Pons (tissue), 1 donor: ENCODE measurements around the gene TCAP.
A peak's percentile ranks its signal among the peaks of the same experiment; 100 is the strongest.
"Not testable (repeated sequence)": the region's sequence is repeated elsewhere in the genome, so short reads cannot be mapped to it uniquely, and the experiment has no call there.

ENCODE experiments used
- DNase-seq: peaks from one replicate; pipeline ENCODE4 v3.0.0-alpha.2; 2016; ENCODE audit warnings: low spot score

Gene TCAP

DNA sequence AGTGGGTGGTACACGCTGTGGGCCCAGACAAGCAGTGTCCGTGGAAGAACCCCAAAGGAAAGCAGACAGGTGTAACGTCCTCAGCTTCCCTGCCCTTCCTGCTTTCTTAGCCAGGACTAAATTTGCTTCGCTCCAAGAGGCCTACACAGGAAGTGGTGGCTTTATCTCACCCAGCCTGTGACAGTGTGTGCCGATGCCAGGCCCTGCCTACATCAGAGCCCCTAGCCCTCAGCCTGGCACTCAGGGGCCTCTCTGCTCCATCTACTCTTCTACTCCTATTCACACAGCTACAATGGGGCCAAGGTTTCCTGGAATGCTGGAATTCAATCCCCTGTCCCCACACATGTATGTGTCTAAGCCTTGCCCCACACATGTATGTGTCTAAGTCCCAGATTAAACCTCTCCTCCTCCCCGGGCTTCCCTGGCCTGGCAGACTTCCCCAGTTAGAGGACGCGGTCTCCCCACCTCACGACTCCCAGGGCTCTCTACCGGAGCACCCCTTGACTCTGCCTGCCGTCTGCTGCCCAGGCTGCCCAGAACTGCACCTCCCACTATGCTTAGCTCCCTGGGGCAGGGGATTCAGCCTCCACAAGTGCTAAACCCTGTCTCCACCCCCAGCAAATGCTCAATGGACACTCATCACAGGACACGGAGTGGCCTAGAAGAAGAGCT, 14.5 kb downstream of the TCAP start:
- DNase-seq = no peak

DNA sequence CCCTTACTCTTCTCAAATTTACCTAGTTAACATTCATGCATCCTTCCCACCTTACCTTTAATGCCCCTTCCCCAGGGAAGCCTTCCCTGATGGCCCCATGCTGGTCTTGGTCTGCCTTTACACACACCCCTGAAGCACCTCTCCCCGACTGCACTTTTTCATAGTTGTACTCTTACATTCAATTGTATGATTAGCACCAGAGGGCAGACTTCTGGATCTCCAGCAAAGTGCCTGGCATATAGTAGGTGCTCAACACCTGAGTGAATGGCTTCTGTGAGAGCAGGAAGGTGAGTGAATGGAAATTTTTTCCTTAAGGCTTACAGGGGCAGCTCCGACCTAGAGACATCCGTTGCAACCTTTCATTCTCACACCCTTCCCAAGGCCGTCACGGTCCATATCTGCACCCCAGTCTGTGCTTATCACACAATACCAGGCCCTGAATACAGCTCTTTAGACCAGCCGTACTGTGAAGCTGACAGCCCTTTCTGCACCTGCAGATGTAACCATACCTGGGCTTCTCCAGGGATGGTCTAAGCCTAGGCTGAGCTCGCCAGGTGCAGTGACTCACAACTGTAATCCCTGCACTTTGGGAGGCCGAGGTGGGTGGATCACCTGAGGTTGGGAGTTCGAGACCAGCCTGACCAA, 18.3 kb downstream of the TCAP start:
- DNase-seq = no peak

DNA sequence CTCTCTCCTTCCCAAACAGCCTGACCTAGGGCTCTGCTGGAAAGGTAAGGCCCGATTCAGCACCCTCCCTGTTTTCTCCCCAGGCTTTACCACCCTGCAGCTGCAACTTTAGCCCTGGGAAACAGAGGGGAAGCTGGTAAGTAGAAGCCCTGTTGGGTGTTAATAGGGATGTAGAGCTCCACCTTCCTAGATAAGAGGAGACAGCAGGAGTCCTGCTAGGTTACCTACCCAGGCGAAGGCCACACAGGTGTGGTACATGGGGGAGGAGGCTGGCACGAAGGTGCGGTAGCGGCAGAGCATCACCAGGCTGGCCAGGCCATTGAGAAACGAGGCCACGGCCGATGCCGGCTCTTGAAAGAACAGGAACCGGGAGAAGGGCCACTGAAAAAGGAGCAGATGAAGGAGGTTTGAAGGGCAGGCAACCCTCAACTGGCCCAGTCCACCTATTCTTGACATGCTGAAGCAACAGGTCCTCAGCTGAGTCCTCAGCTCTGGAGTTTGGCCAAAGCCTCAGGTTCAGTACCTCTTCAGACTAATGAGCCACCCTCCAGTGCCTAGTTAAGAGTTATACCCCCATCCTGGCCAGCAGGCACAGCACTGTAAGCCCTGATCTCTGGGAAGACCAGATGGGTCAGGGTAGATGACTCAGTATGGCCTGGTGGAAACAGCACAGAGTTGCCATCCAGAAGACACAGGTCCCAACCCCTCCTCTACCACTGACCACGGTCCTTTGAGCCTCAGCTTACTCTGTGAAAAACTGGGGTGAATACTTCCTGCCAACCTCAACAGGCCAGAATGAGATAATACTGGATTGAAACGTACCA, 19.4 kb downstream of the TCAP start:
- no peak for DNase-seq

GRCh38 chr17:39687101-39687545, 22.0 kb downstream of the TCAP start:
- DNase-seq = no peak

- peak; percentile 89 for DNase-seq
Observed at GRCh38 chr17:39687546-39688474, 22.7 kb downstream of the TCAP start, which contains the start of gene PGAP3. Gene PGAP3, minus strand, starts transcription at chr17:39688057. Its CDS starts 43 bp downstream, at chr17:39688014.

DNA sequence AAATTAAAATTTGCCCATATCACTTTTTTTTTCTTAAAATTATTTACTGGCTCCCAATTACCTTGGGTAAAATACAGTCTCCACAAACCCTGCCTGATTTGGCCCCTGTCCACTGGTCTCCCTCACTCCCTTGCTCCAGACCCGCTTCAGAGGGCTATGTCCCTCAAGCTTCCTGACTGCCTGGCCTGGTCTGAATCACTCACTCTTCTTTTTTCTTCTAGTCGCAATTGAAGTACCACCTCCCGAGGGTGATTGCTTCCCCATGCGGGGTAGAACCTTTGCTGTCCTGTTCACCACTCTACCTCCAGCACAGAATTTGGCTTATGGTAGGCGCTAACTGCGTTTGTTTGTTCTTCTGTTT, 23.3 kb downstream of the TCAP start:
- DNase-seq = no peak

DNA sequence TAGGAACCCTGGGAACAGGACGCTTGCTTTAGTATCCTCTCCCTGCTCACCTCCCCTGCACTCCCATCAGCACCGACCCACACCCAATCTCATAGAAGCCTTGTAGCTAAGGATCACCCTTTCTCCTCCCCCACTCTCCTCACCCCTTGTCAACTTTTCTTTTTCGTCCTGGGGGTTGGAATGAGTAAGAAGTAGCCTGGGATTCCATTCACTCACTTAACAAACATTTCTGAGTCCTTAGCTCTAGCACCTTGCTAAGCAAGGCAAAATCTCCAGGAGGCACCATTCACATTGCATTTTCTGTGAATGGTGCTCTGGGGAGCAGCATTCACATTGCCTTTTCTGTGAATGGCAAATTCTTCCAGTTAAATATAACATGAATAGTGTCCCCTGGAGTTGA, 23.8 kb downstream of the TCAP start:
- DNase-seq = no peak

- no peak for DNase-seq
Observed at GRCh38 chr17:39694593-39694992, 29.4 kb downstream of the TCAP start.

- no peak for DNase-seq
Observed at GRCh38 chr17:39695089-39695474, 29.9 kb downstream of the TCAP start.

DNA sequence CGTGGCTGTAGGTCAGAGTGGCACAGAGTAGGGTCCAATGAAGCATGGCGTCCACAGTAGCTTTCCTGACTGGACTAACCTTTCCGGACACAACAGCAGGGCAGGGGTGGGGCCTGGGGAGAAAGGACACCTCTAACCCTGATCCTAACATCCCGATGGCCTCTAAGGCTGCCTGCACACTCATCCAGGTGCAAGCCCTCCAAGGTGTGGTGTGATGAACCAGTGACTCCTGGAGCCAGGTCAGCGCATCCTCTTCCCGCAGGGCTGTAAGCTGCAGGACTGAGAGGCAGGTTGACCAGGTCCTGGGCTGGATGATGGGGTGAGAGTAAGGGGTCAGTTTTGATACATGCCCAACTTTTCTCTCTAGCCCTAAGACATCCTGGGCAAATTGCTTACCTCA, 31.6 kb downstream of the TCAP start:
- DNase-seq = no peak

GRCh38 chr17:39697961-39698360, 32.8 kb downstream of the TCAP start:
- no peak for DNase-seq

DNA sequence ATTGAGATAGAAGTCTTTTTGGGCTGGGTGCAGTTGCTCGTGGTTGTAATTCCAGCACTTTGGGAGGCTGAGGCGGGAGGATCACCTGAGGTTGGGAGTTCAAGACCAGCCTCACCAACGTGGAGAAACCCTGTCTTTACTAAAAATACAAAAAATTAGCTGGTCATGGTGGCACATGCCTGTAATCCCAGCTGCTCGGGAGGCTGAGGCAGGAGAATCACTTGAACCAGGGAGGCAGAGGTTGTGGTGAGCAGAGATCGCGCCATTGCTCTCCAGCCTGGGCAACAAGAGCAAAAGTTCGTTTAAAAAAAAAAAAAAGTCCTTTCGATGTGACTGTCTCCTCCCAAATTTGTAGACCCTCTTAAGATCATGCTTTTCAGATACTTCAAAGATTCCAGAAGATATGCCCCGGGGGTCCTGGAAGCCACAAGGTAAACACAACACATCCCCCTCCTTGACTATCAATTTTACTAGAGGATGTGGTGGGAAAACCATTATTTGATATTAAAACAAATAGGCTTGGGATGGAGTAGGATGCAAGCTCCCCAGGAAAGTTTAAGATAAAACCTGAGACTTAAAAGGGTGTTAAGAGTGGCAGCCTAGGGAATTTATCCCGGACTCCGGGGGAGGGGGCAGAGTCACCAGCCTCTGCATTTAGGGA, 34.1 kb downstream of the TCAP start:
- DNase-seq = not testable (repeated sequence)

DNA sequence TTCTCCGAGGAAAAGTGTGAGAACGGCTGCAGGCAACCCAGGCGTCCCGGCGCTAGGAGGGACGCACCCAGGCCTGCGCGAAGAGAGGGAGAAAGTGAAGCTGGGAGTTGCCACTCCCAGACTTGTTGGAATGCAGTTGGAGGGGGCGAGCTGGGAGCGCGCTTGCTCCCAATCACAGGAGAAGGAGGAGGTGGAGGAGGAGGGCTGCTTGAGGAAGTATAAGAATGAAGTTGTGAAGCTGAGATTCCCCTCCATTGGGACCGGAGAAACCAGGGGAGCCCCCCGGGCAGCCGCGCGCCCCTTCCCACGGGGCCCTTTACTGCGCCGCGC, 34.6 kb downstream of the TCAP start, which contains the start of gene ERBB2:
TSS of gene ERBB2 (plus strand) at position 247 of the 330 bp plus-strand sequence. CDS start 175 bp downstream, outside the sequence.
- DNase-seq = no peak

- DNase-seq = no peak
Observed at GRCh38 chr17:39700148-39700987, 35.2 kb downstream of the TCAP start.

DNA sequence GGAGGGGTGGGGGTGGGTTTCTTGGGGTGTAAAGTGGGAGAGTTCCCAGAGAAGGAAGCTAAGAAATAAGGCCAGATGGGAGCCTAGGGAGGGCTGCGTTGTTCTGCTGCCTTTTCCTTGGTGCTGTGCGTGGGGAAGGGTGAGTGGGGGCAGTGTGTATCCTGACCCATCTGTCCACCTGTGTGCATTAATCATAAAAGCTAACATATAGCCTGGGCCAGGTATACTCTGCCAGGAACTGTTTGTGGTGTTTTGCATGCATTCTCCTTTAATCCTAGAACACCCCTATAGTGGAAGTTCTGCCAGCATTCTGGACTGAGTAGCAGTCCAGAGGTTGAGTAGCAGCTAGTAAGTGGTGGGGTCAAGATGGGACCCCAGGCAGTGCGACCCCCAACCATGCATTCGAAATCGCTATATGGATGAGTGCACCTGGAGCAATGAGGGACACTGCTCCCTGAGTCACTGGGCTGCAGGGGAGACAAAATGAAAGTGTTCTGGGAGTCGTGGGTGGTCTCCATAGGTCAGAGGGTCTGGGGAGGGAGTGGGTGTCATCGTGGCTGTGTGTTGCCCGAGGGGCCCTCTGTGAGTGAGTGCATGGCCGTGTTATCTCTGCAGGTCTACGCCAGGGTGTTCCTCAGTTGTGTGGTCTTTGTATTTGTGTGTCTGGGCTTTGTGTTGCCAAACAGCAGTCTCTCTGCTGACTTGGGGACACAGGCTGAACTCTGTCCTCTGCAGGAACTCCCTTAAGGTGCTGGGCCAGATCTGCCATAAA, 36.0 kb downstream of the TCAP start:
- no peak for DNase-seq

GRCh38 chr17:39701784-39702422, 36.8 kb downstream of the TCAP start:
- DNase-seq = no peak

DNA sequence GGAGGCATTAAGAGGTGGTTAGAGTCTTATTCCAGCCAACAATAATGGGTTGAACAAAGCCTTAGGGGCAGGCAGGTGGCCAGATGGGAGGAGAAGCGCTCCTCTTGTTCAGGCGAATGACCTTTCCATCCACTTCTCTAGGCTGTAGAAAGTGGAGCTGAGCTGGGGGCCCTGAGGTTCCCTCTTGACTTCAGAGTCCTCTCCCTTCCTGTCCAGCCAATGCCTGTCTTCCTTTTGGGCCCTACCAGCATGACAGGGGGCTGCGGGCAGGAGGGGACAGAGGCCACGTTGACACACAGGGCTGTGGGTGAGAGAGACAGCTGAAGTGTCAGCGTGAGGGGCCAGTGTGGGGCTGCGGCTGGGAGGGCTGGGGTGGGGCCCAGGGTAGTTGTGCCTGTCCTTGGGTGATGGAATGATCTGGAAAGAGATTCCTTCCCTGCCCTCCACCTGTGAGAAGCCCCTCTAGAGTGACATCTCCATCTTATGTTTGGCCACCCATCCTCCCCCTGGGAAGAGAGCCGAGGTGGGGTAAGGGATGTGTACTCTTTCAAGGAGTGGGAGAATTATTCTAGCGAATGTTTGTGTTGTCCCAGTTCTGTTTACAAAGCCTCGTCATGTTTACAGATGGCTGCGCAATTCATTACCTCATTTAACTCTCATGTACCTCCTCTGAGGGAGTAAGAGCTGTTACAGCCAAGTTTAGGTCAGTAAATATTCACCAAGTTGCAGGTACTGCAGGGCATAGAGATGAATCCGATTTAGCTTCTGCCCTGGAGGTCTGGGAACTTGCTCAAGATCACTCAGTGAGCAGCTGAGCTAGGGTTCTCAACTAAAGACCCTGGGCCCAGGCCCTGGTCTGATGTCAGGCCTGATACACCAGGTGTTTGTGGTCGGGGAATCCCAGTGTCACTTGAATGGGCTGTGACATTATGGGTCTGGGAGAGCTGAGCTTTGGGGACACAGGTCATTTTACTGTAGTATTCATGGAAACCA, 38.0 kb downstream of the TCAP start:
- DNase-seq = no peak

DNA sequence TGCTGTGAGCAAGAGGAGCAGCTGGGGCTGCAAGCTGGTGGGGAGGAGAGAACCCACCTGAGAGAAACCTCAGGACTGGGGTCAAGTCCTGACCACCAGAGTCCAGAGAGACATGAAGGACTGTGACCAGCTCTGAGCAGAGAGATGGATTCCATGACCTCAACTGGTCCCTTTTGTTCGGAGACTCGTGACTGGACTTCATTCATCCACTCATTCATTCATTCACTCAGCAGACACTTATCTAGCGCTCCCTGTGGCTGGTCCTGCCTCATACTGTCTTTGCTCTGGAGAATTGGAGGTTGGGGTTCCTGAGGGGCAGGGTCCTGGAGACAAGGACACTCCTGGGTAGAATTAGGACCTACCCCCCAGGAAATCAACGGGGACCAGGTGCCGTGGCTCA, 38.8 kb downstream of the TCAP start:
- no peak for DNase-seq
